HG03025 (cell line): Measurements from ENCODE around the gene CAMSAP2.
"Not testable (repeated sequence)": the region's sequence is repeated elsewhere in the genome, so short reads cannot be mapped to it uniquely, and the experiment has no call there.

ENCODE experiments used
- ATAC-seq: cut with Tn5 transposase; IDR thresholded peaks from one replicate; pipeline ENCODE4 v1.9.1; 2021; ENCODE audit warnings: mild to moderate bottlenecking, moderate library complexity; ENCODE audit not compliant: unreplicated experiment, low FRiP score

The CAMSAP2 gene

GRCh38 chr1:200778766-200779165 lies 40.1 kb downstream of the CAMSAP2 start:
- ATAC-seq = no peak

GRCh38 chr1:200779326-200779725 lies 40.6 kb downstream of the CAMSAP2 start:
- no peak for ATAC-seq

GRCh38 chr1:200780545-200781369 lies 42.1 kb downstream of the CAMSAP2 start:
- ATAC-seq = no peak

GRCh38 chr1:200783926-200784325 lies 45.2 kb downstream of the CAMSAP2 start:
- no peak for ATAC-seq

- ATAC-seq = no peak
Observed at GRCh38 chr1:200784576-200784975, 45.9 kb downstream of the CAMSAP2 start.

GRCh38 chr1:200786788-200787187 lies 48.1 kb downstream of the CAMSAP2 start:
- no peak for ATAC-seq

- no peak for ATAC-seq
Observed at GRCh38 chr1:200787896-200788387, 49.2 kb downstream of the CAMSAP2 start.

- not testable (repeated sequence) for ATAC-seq
Observed at GRCh38 chr1:200791012-200791411, 52.3 kb downstream of the CAMSAP2 start.

- ATAC-seq = no peak
Observed at GRCh38 chr1:200793677-200794076, 55.0 kb downstream of the CAMSAP2 start.

- ATAC-seq = no peak
Observed at GRCh38 chr1:200794506-200795065, 55.9 kb downstream of the CAMSAP2 start.

GRCh38 chr1:200795156-200795555 lies 56.5 kb downstream of the CAMSAP2 start:
- ATAC-seq = no peak

- ATAC-seq = no peak
Observed at GRCh38 chr1:200802042-200802441, 63.3 kb downstream of the CAMSAP2 start.

GRCh38 chr1:200802865-200803512 lies 64.3 kb downstream of the CAMSAP2 start:
- ATAC-seq = no peak

GRCh38 chr1:200805719-200806118 lies 67.0 kb downstream of the CAMSAP2 start:
- ATAC-seq = no peak

- ATAC-seq = no peak
Observed at GRCh38 chr1:200808846-200809245, 70.2 kb downstream of the CAMSAP2 start.

- no peak for ATAC-seq
Observed at GRCh38 chr1:200811704-200812103, 73.0 kb downstream of the CAMSAP2 start.

- ATAC-seq = not testable (repeated sequence)
Observed at GRCh38 chr1:200816624-200817224, 78.0 kb downstream of the CAMSAP2 start.

GRCh38 chr1:200818248-200818647 lies 79.6 kb downstream of the CAMSAP2 start:
- ATAC-seq = no peak

GRCh38 chr1:200819726-200820125 lies 81.0 kb downstream of the CAMSAP2 start:
- ATAC-seq = no peak

GRCh38 chr1:200831091-200831490 lies 92.4 kb downstream of the CAMSAP2 start:
- ATAC-seq = no peak

- ATAC-seq = no peak
Observed at GRCh38 chr1:200834383-200834782, 95.7 kb downstream of the CAMSAP2 start.
